Panc1 (cell line): ENCODE measurements around the gene RPS16.

ENCODE experiments used
- CTCF ChIP-seq: fragments of 450-650 bp; IDR thresholded peaks from 2 replicates; pipeline ENCODE4 v1.5.1; 2017; ENCODE audit warnings: mild to moderate bottlenecking
- POLR2AphosphoS5 ChIP-seq: IDR thresholded peaks from 2 replicates; pipeline ENCODE4 v1.6.1; 2012; ENCODE audit warnings: mild to moderate bottlenecking, low read depth, low read length, moderate library complexity
- REST ChIP-seq, 2 experiments: IDR thresholded peaks; 2 replicates each; pipeline ENCODE4 v1.6.1; 2011 to 2012; ENCODE audit warnings: low read depth in 2 of 2, control low read depth in 1 of 2, low read length in 1 of 2, mild to moderate bottlenecking in 1 of 2, moderate library complexity in 1 of 2; ENCODE audit not compliant: insufficient read depth in 1 of 2
- SIN3A ChIP-seq: IDR thresholded peaks from 2 replicates; pipeline ENCODE4 v1.6.1; 2012; ENCODE audit warnings: low read depth, mild to moderate bottlenecking, low read length, moderate library complexity, borderline replicate concordance; ENCODE audit not compliant: insufficient read depth
- TCF7L2 ChIP-seq: IDR thresholded peaks from 2 replicates; pipeline ENCODE4 v1.6.1; 2011; ENCODE audit warnings: mild to moderate bottlenecking, low read depth, low read length, inconsistent platforms

- TF ChIP-seq TCF7L2 (no peak), CTCF (no peak), POLR2AphosphoS5 (no peak), SIN3A (no peak), REST (IDR thresholded peaks at IDR 0.05; ENCODE audit: insufficient read depth in 1 of 2, low read depth in 2 of 2, low read length in 1 of 2) (no peak)
These were observed 45.4 kb upstream of the RPS16 start for GRCh38 chr19:39481229-39481545.
